ENCODE measurements around the gene RNF4.

Gene RNF4

DNA sequence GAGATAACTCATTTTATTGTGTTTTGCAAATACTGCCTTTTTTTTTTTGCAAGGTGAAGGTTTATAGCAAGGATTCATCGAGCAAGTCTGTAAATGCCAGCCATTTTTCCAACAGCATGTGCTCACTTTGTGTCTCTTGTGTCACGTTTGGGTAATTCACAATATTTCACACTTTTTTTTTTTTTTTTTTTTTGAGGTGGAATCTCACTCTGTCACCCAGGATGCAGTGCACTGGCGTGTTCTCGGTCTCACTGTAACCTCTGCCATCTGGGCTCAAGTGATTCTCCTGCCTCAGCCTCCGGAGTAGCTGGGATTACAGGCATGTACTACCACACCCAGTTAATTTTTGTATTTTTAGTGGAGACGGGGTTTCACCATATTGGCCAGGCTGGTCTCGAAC is 1.9 kb downstream of the RNF4 start:
- Histone ChIP-seq H3K4me3 (ENCODE audit: low read depth in 1 of 2, low read length in 2 of 2) (peak overlapping the region; percentile 93 to 97), H3K4me1 (ENCODE audit: control insufficient read depth in 1 of 2, insufficient read depth in 2 of 2, low read length in 2 of 2) (peaks cover 17 to 33% of the 10 kb centered on the region in 2 donors), H3K9me3 (ENCODE audit: control insufficient read depth in 1 of 2, low read length in 2 of 2) (no peaks in the 10 kb centered on the region), H3K9ac (ENCODE audit: low read depth in 1 of 2, low read length in 2 of 2) (peak overlapping the region; percentile 79 to 80), H3K27me3 (ENCODE audit: control insufficient read depth in 1 of 2, insufficient read depth in 2 of 2, low read length in 2 of 2) (no peaks in the 10 kb centered on the region), H3K36me3 (ENCODE audit: control insufficient read depth in 1 of 2, insufficient read depth in 2 of 2, low read length in 2 of 2) (peaks cover 4 to 14% of the 10 kb centered on the region in 2 donors), H3K27ac (ENCODE audit: low read depth, low read length) (no peak overlapping the region)

GRCh38 chr4:2472187-2472586 is 3.3 kb downstream of the RNF4 start:
- Histone ChIP-seq H3K27ac (ENCODE audit: low read depth, low read length) (no peak overlapping the region), H3K4me3 (ENCODE audit: low read depth in 1 of 2, low read length in 2 of 2) (no peak overlapping the region), H3K27me3 (ENCODE audit: control insufficient read depth in 1 of 2, insufficient read depth in 2 of 2, low read length in 2 of 2) (no peaks in the 10 kb centered on the region), H3K36me3 (ENCODE audit: control insufficient read depth in 1 of 2, insufficient read depth in 2 of 2, low read length in 2 of 2) (peaks cover 4 to 14% of the 10 kb centered on the region in 2 donors), H3K4me1 (ENCODE audit: control insufficient read depth in 1 of 2, insufficient read depth in 2 of 2, low read length in 2 of 2) (peaks cover 22 to 41% of the 10 kb centered on the region in 2 donors), H3K9ac (ENCODE audit: low read depth in 1 of 2, low read length in 2 of 2) (no peak overlapping the region), H3K9me3 (ENCODE audit: control insufficient read depth in 1 of 2, low read length in 2 of 2) (no peaks in the 10 kb centered on the region)

DNA sequence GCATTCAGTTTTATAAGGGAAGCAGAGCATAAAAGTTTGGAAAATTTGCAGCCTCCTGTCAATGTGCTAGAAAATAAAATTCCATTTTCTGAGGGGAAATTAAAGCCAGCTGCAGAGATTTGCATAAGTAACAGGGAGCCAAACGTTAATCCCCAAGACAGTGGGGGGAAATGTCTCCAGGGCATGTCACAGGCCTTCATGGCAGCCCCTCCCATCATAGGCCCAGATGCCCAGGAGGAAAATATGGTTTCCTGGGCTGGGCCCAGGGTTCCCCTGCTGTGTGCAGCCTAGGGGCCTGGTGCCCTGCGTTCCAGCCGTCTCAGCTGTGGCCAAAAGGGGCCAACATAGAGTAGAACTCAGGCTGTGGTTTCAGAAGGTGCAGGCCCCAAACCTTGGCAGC is 9.3 kb downstream of the RNF4 start:
- Histone ChIP-seq H3K36me3 (ENCODE audit: control insufficient read depth in 1 of 2, insufficient read depth in 2 of 2, low read length in 2 of 2) (no peaks in the 10 kb centered on the region), H3K27ac (ENCODE audit: low read depth, low read length) (no peak overlapping the region), H3K9me3 (ENCODE audit: control insufficient read depth in 1 of 2, low read length in 2 of 2) (no peaks in the 10 kb centered on the region), H3K4me3 (ENCODE audit: low read depth in 1 of 2, low read length in 2 of 2) (peak overlapping the region; percentile 3 to 34), H3K9ac (ENCODE audit: low read depth in 1 of 2, low read length in 2 of 2) (peak overlapping the region in 1 of 2 donors; percentile 19), H3K27me3 (ENCODE audit: control insufficient read depth in 1 of 2, insufficient read depth in 2 of 2, low read length in 2 of 2) (no peaks in the 10 kb centered on the region), H3K4me1 (ENCODE audit: control insufficient read depth in 1 of 2, insufficient read depth in 2 of 2, low read length in 2 of 2) (peaks cover 55 to 68% of the 10 kb centered on the region in 2 donors)

DNA sequence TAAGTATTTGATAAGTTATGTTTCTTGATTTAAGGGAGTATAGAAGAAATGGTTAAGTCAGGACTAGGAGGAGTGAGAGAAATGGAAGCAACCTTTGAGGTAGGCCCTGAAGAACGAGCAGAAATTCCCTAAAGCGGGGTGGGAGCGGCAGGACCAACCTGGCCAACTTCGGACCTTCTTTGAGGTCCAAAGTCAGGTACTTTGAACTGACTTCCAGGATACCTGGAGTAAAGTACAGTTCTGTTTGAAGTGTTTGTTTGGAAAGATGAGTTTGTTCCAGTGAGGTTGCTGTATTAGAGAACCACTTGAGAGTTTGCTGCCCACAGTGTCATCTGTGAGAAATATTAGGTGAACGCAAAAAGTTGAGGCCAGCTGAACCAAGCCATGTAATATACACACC is 11.7 kb downstream of the RNF4 start:
- Histone ChIP-seq H3K4me3 (ENCODE audit: low read depth in 1 of 2, low read length in 2 of 2) (no peak overlapping the region), H3K4me1 (ENCODE audit: control insufficient read depth in 1 of 2, insufficient read depth in 2 of 2, low read length in 2 of 2) (peaks cover 71 to 84% of the 10 kb centered on the region in 2 donors), H3K36me3 (ENCODE audit: control insufficient read depth in 1 of 2, insufficient read depth in 2 of 2, low read length in 2 of 2) (no peaks in the 10 kb centered on the region), H3K9me3 (ENCODE audit: control insufficient read depth in 1 of 2, low read length in 2 of 2) (no peaks in the 10 kb centered on the region), H3K27me3 (ENCODE audit: control insufficient read depth in 1 of 2, insufficient read depth in 2 of 2, low read length in 2 of 2) (no peaks in the 10 kb centered on the region), H3K9ac (ENCODE audit: low read depth in 1 of 2, low read length in 2 of 2) (peak overlapping the region in 1 of 2 donors; percentile 22), H3K27ac (ENCODE audit: low read depth, low read length) (no peak overlapping the region)

DNA sequence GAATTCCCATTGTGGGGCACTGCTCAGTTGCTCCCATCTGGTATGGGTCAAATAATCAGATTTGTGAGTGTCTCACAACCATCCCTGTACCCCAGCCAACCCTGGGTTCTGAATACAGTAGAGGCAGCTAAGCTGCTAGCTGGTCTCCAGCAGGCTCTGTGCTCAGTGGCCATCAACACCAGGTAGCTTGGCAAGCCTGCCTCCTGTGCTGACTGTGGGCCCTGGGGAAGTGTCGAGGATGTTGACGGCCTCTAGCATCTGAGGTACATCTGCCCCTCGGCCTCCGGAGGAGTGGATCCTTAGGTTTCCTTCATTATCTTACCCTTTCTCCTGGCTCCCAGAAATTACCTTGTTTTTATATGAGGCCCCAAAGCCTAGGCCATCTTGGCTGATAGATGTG is 13.3 kb downstream of the RNF4 start:
- Histone ChIP-seq H3K9ac (ENCODE audit: low read depth in 1 of 2, low read length in 2 of 2) (peak overlapping the region; percentile 31 to 49), H3K27ac (ENCODE audit: low read depth, low read length) (peak overlapping the region; percentile 72), H3K4me1 (ENCODE audit: control insufficient read depth in 1 of 2, insufficient read depth in 2 of 2, low read length in 2 of 2) (peaks cover 79 to 91% of the 10 kb centered on the region in 2 donors), H3K27me3 (ENCODE audit: control insufficient read depth in 1 of 2, insufficient read depth in 2 of 2, low read length in 2 of 2) (no peaks in the 10 kb centered on the region), H3K9me3 (ENCODE audit: control insufficient read depth in 1 of 2, low read length in 2 of 2) (no peaks in the 10 kb centered on the region), H3K36me3 (ENCODE audit: control insufficient read depth in 1 of 2, insufficient read depth in 2 of 2, low read length in 2 of 2) (no peaks in the 10 kb centered on the region), H3K4me3 (ENCODE audit: low read depth in 1 of 2, low read length in 2 of 2) (peak overlapping the region; percentile 33 to 54)

- H3K9me3 ChIP-seq (ENCODE audit: control insufficient read depth in 1 of 2, low read length in 2 of 2): no peaks in the 10 kb centered on the region
- peak overlapping the region; percentile 74 for H3K27ac ChIP-seq (ENCODE audit: low read depth, low read length)
- H3K27me3 ChIP-seq (ENCODE audit: control insufficient read depth in 1 of 2, insufficient read depth in 2 of 2, low read length in 2 of 2): no peaks in the 10 kb centered on the region
- no peaks in the 10 kb centered on the region for H3K36me3 ChIP-seq (ENCODE audit: control insufficient read depth in 1 of 2, insufficient read depth in 2 of 2, low read length in 2 of 2)
- peaks cover 81 to 93% of the 10 kb centered on the region in 2 donors for H3K4me1 ChIP-seq (ENCODE audit: control insufficient read depth in 1 of 2, insufficient read depth in 2 of 2, low read length in 2 of 2)
- peak overlapping the region; percentile 33 to 41 for H3K4me3 ChIP-seq (ENCODE audit: low read depth in 1 of 2, low read length in 2 of 2)
- peak overlapping the region; percentile 31 to 49 for H3K9ac ChIP-seq (ENCODE audit: low read depth in 1 of 2, low read length in 2 of 2)
These were observed 13.8 kb downstream of the RNF4 start for GRCh38 chr4:2482693-2483092.

GRCh38 chr4:2483237-2483636 is 14.3 kb downstream of the RNF4 start:
- Histone ChIP-seq H3K9ac (ENCODE audit: low read depth in 1 of 2, low read length in 2 of 2) (peak overlapping the region; percentile 16 to 31), H3K4me3 (ENCODE audit: low read depth in 1 of 2, low read length in 2 of 2) (peak overlapping the region; percentile 9 to 41), H3K4me1 (ENCODE audit: control insufficient read depth in 1 of 2, insufficient read depth in 2 of 2, low read length in 2 of 2) (peaks cover 84 to 92% of the 10 kb centered on the region in 2 donors)

DNA sequence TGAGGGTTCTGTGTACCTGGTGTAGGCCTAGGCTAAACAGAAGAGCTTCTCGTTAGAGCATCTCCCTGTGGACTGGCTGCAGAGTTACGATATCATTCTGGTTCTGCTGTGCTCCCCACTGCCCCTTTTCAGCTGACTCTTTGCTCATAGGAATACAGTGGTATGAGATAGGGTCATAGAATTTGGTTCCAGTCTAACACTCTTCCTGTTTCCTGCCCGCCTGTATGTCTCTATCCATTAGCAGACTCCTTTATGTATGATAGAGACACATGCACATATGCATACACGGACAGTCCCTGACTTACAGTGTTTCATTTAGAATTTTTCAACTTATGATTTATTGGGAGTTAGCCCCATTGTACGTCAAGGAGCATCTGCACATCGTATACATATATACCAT is 15.3 kb downstream of the RNF4 start:
- H3K27ac ChIP-seq (ENCODE audit: low read depth, low read length): no peak overlapping the region
- no peaks in the 10 kb centered on the region for H3K27me3 ChIP-seq (ENCODE audit: control insufficient read depth in 1 of 2, insufficient read depth in 2 of 2, low read length in 2 of 2)
- peak overlapping the region in 1 of 2 donors; percentile 19 for H3K4me3 ChIP-seq (ENCODE audit: low read depth in 1 of 2, low read length in 2 of 2)
- peaks cover 77 to 88% of the 10 kb centered on the region in 2 donors for H3K4me1 ChIP-seq (ENCODE audit: control insufficient read depth in 1 of 2, insufficient read depth in 2 of 2, low read length in 2 of 2)
- no peaks in the 10 kb centered on the region for H3K9me3 ChIP-seq (ENCODE audit: control insufficient read depth in 1 of 2, low read length in 2 of 2)
- peak overlapping the region in 1 of 2 donors; percentile 78 for H3K9ac ChIP-seq (ENCODE audit: low read depth in 1 of 2, low read length in 2 of 2)
- H3K36me3 ChIP-seq (ENCODE audit: control insufficient read depth in 1 of 2, insufficient read depth in 2 of 2, low read length in 2 of 2): peaks cover 0 to 3% of the 10 kb centered on the region in 2 donors

More at GRCh38 chr4:2483237-2483636, 14.3 kb downstream of the RNF4 start:
- Histone ChIP-seq H3K9me3 (ENCODE audit: control insufficient read depth in 1 of 2, low read length in 2 of 2) (no peaks in the 10 kb centered on the region), H3K27me3 (ENCODE audit: control insufficient read depth in 1 of 2, insufficient read depth in 2 of 2, low read length in 2 of 2) (no peaks in the 10 kb centered on the region), H3K36me3 (ENCODE audit: control insufficient read depth in 1 of 2, insufficient read depth in 2 of 2, low read length in 2 of 2) (no peaks in the 10 kb centered on the region), H3K27ac (ENCODE audit: low read depth, low read length) (peak overlapping the region; percentile 74)

- Histone ChIP-seq H3K9me3 (ENCODE audit: control insufficient read depth in 1 of 2, low read length in 2 of 2) (no peaks in the 10 kb centered on the region), H3K27me3 (ENCODE audit: control insufficient read depth in 1 of 2, insufficient read depth in 2 of 2, low read length in 2 of 2) (no peaks in the 10 kb centered on the region), H3K4me3 (ENCODE audit: low read depth in 1 of 2, low read length in 2 of 2) (peak overlapping the region; percentile 47 to 56), H3K4me1 (ENCODE audit: control insufficient read depth in 1 of 2, insufficient read depth in 2 of 2, low read length in 2 of 2) (peaks cover 71 to 83% of the 10 kb centered on the region in 2 donors), H3K27ac (ENCODE audit: low read depth, low read length) (peak overlapping the region; percentile 82), H3K36me3 (ENCODE audit: control insufficient read depth in 1 of 2, insufficient read depth in 2 of 2, low read length in 2 of 2) (peaks cover 0 to 11% of the 10 kb centered on the region in 2 donors), H3K9ac (ENCODE audit: low read depth in 1 of 2, low read length in 2 of 2) (peak overlapping the region; percentile 43 to 78)
These were observed 16.1 kb downstream of the RNF4 start for GRCh38 chr4:2484993-2485392.

DNA sequence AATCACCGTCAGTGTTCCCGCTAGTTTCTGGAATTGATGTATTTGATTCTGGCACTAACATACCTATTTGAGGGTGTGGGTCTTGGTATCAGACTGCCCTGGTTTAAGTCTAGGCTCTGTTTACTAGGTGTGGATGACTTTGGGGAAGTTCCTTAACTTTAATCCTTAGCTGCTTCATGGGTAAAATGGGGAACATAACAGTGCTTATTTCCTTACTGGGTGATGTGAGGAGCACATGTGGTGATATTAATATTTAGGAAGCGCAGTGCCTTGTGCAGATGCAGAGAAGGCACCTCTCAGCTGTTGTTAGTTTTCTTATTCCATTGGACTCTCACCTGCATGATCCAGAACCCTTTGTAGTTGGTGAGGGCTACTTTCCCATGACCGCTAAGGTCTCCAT is 17.1 kb downstream of the RNF4 start:
- no peak overlapping the region for H3K9ac ChIP-seq (ENCODE audit: low read depth in 1 of 2, low read length in 2 of 2)
- H3K27me3 ChIP-seq (ENCODE audit: control insufficient read depth in 1 of 2, insufficient read depth in 2 of 2, low read length in 2 of 2): no peaks in the 10 kb centered on the region
- no peak overlapping the region for H3K27ac ChIP-seq (ENCODE audit: low read depth, low read length)
- peaks cover 9 to 20% of the 10 kb centered on the region in 2 donors for H3K36me3 ChIP-seq (ENCODE audit: control insufficient read depth in 1 of 2, insufficient read depth in 2 of 2, low read length in 2 of 2)
- peaks cover 62 to 74% of the 10 kb centered on the region in 2 donors for H3K4me1 ChIP-seq (ENCODE audit: control insufficient read depth in 1 of 2, insufficient read depth in 2 of 2, low read length in 2 of 2)
- H3K9me3 ChIP-seq (ENCODE audit: control insufficient read depth in 1 of 2, low read length in 2 of 2): no peaks in the 10 kb centered on the region
- H3K4me3 ChIP-seq (ENCODE audit: low read depth in 1 of 2, low read length in 2 of 2): peak overlapping the region in 1 of 2 donors; percentile 47

Measured in duodenal mucosa (tissue), 2 donors.